Measurements from ENCODE around the gene IMMP2L.
"Not testable (repeated sequence)": the region's sequence is repeated elsewhere in the genome, so short reads cannot be mapped to it uniquely, and the experiment has no call there.

Gene IMMP2L

GRCh38 chr7:111561904-111562732, at the start of gene IMMP2L:
TSS of gene IMMP2L (minus strand) at chr7:111562492.
- peak; percentile 57 for DNase-seq

DNA sequence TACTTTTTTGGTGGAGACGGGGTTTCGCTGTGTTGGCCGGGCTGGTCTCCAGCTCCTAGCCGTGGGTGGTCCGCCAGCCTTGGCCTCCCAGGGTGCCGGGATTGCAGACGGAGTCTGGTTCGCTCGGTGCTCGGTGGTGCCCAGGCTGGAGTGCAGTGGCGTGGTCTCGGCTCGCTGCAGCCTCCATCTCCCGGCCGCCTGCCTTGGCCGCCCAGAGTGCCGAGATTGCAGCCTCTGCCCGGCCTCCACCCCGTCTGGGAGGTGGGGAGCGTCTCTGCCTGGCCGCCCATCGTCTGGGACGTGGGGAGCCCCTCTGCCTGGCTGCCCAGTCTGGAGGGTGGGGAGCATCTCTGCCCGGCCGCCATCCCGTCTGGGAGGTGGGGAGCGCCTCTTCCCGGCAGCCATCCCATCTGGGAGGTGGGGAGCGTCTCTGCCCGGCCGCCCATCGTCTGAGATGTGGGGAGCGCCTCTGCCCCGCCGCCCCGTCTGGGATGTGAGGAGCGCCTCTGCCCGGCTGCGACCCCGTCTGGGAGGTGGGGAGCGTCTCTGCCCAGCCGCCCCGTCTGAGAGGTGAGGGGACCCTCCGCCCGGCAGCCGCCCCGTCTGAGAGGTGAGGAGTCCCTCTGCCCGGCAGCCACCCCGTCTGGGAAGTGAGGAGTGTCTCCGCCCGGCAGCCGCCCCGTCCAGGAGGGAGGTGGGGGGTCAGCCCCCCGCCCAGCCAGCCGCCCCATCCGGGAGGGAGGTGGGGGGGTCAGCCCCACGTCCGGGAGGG, 47.4 kb upstream of the IMMP2L start:
- DNase-seq, result not testable (repeated sequence)

- DNase-seq, result no peak
Measured at GRCh38 chr7:111607621-111608020, 45.3 kb upstream of the IMMP2L start.

DNA sequence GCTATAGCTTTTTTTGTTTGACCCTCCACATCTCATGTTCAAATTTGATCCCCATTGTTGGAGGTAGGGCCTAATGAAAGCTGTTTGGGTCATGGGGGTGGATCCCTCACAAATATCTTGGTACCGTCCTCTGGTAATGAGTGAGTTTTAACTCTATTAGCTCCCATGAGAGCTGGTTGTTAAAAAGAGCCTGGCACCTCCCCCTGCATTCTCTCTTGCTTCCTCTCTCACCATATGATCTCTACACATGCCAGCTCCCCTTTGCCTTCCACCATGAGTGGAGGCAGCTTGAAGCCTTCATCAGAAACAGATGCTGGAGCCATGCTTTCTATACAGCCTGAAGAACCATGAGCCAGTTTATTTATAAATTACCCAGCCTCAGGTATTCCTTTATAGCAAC, 43.0 kb upstream of the IMMP2L start:
- DNase-seq, result no peak

- no peak for DNase-seq
Measured at GRCh38 chr7:111600091-111600490, 37.8 kb upstream of the IMMP2L start.

GRCh38 chr7:111595780-111596179, 33.5 kb upstream of the IMMP2L start:
- no peak for DNase-seq

- DNase-seq, result no peak
Measured at GRCh38 chr7:111594602-111595001, 32.3 kb upstream of the IMMP2L start.

DNA sequence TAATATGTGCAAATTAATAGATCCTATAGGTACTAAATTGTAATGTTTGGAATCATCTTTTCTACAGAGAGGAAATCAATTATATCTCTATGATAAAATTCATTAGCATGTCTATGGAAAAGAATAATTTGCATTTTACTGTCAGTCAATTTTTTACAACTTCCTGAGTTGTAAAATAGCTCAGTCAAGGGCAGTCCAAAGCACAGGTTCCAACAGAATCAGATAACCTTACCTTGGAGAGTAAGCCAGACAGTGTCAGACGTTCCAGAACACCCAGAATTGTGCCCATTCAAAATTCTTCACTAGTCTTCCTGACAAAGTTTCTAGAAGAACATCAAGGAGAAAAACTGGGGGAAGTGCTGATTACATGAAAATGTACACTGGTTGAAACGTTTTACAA, 31.1 kb upstream of the IMMP2L start:
- no peak for DNase-seq

DNA sequence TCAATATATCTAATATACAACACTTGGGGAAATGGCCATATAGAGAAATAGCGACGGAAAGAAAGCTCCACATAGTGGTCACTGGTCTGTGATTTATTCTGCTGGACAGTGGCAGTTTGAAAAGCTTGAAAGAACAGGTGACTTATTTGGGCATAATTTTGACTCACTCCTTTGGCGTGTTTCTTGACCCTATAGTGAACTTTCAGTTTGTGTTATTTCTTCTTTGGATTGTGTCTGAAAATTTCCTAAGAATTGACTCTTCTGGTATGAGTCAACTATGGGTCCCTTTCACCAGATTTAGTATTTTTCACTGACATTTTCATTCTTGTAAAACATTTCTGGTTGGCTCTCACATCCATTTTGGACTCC, 25.8 kb upstream of the IMMP2L start:
- no peak for DNase-seq

DNA sequence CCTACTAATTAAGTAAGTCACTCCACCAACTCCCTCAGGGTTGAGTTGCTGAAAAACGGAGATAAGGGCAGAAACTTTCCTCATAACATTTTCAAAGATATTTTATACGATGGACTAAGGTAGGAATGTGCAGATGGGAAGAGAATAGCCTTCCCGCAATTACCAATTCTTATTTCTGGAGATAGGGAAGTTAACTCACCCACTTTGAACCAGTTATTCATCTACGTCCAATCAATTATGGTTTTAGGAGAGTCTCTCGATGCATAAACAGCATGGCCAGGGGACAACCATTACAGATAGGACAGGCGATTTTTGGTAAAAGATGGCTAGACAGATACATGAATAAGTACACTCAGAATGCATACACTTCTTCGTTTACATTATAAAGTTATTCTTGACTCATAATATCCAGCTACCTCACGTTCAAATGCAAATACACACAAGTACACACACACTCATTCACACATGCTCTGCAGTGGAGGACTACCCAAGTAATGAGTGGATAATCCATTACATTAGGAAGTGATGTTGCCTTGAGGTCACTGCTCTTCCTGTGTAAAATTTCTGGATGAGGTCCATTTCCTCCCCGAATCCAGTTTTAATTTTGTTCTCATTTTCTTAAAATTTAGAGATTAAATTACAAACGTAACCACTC, 25.2 kb upstream of the IMMP2L start:
- DNase-seq, result no peak

- DNase-seq, result no peak
Measured at GRCh38 chr7:111586711-111587409, 24.6 kb upstream of the IMMP2L start.

- DNase-seq, result not testable (repeated sequence)
Measured at GRCh38 chr7:111581784-111582488, 19.6 kb upstream of the IMMP2L start.

DNA sequence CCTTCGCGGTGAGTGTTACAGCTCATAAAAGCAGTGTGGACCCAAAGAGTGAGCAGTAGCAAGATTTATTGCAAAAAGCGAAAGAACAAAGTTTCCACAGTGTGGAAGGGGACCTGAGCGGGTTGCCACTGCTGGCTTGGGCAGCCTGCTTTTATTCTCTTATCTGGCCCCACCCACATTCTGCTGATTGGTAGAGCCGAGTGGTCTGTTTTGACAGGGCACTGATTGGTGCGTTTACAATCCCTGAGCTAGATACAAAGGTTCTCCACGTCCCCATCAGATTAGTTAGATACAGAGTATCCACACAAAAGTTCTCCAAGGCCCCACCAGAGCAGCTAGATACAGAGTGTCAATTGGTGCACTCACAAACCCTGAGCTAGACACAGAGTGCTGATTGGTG, 18.9 kb upstream of the IMMP2L start:
- not testable (repeated sequence) for DNase-seq

DNA sequence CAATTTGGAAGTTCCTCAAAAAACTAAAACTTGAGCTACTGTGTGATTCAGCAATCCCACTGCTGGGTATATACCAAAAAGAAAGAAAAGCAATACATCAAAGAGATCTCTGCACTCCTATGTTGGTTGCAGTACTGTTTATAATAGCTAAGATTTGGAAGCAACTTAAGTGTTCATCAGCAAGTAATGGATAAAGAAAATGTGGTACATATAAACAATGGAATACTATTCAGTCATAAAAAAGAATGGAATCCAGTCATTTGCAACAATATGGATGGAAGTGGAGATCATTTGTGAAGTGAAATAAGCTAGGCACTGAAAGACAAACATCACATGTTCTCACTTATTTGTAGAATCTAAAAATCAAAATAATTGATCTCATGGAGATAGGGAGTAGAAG, 16.5 kb upstream of the IMMP2L start:
- DNase-seq, result no peak

GRCh38 chr7:111571720-111572119, 9.4 kb upstream of the IMMP2L start:
- no peak for DNase-seq

GRCh38 chr7:111568870-111569462, 6.7 kb upstream of the IMMP2L start:
- no peak for DNase-seq

DNA sequence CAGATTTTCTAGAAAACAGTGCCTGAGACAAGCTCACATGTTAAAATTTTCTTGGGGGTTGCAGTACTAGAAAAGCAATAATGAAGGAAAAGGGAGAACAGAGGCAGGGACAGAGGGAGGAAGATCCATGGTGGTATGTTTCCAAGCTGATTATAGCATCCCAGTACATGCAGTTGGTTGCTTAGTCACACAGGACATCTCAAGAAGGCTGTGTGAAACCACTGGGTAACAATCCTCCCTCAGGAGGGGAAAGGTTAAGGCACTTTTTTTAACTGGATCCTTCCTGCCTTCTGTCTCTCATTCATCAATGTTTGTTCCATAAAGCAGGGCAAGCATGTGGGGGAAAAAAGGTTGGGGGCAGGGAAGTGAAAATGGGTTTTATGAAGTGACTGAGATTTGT, 6.1 kb upstream of the IMMP2L start:
- DNase-seq, result no peak

- DNase-seq, result no peak
Measured at GRCh38 chr7:111564078-111564477, 1.8 kb upstream of the IMMP2L start.

DNA sequence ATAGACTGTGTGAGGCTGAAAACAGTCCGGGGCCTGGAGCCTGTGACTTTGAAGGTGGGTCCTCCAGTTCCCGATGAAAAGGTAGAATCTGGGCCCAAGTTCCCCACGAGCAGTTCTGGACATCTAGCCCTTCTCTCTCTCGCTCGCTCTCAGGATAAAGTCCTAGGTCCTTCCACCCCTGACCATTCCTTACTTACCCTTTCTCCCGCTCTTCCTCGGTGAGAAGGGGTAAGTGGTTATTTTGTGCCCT, 713 bp downstream of the IMMP2L start:
- DNase-seq, result no peak

DNA sequence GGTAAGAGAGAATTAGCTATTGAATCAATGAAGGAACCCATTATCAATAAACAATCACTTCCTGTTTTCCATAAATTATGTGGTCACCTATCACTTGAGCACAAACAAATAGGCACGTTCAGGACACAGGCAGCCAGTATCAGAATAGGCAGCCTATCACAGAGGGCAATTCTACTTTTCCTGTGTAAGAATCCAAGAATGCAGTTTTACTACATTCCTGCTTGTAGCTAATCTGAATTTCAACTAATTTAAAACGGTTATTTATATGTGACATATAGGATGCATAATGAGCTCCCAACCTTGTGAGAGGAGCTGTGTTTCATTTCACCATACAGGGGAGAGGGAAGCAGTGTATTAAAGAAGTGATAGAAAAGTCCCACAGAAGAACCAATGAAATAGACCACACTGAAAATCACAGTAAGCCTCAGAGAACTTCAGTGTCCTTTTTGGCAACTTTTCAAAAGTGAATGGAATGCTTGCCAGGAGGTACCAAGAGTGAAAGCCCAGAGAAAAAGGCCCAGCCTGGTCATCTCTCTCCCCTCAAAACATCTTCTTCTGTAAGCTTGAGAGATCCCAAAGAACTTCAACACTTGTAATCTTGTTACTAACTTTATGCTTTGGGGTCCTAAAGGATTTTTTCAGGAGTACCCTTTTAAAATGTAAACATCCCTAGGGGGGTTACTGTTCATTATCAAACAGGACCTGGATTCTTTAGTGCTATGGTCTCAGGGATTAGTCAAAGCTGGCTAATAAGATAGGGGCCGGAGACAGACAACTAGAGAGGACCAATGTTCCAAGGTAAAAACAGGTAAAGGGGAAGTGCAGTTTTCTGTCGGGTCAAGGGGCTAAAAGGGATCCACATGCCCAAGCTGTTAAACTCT, 1.3 kb downstream of the IMMP2L start:
- no peak for DNase-seq

GRCh38 chr7:111558991-111559390, 3.3 kb downstream of the IMMP2L start:
- no peak for DNase-seq

Data from NCI-H1694 treated with DMSO at 0.1 percent for 48 hours (cell line).